Muscle layer of duodenum (tissue), 2 donors: ENCODE data around the gene LPP.

Source experiments
- H3K27ac ChIP-seq: one replicate; pipeline ENCODE4 v1.7.0; 2013; ENCODE audit warnings: mild to moderate bottlenecking, low read length
- H3K27me3 ChIP-seq: one replicate; pipeline ENCODE4 v1.7.0; 2013; ENCODE audit warnings: low read depth, mild to moderate bottlenecking, control low read depth, low read length
- H3K36me3 ChIP-seq, 2 donors: one replicate each; pipeline ENCODE4 v1.7.0; 2013; ENCODE audit warnings: low read length in 2 of 2, control low read depth in 1 of 2, mild to moderate bottlenecking in 1 of 2; ENCODE audit not compliant: insufficient read depth in 2 of 2, control insufficient read depth in 1 of 2
- H3K4me1 ChIP-seq, 2 donors: one replicate each; pipeline ENCODE4 v1.7.0; 2013; ENCODE audit warnings: low read length in 2 of 2, mild to moderate bottlenecking in 2 of 2, control low read depth in 1 of 2, moderate library complexity in 1 of 2; ENCODE audit not compliant: insufficient read depth in 2 of 2, control insufficient read depth in 1 of 2
- H3K4me3 ChIP-seq, 2 donors: one replicate each; pipeline ENCODE4 v1.7.0; 2013; ENCODE audit warnings: low read length in 2 of 2, low read depth in 1 of 2, mild to moderate bottlenecking in 1 of 2
- H3K9me3 ChIP-seq, 2 donors: one replicate each; pipeline ENCODE4 v1.7.0; 2013; ENCODE audit warnings: low read length in 2 of 2, control low read depth in 1 of 2, mild to moderate bottlenecking in 1 of 2; ENCODE audit not compliant: control insufficient read depth in 1 of 2
- donor health status: healthy.

The LPP gene

DNA sequence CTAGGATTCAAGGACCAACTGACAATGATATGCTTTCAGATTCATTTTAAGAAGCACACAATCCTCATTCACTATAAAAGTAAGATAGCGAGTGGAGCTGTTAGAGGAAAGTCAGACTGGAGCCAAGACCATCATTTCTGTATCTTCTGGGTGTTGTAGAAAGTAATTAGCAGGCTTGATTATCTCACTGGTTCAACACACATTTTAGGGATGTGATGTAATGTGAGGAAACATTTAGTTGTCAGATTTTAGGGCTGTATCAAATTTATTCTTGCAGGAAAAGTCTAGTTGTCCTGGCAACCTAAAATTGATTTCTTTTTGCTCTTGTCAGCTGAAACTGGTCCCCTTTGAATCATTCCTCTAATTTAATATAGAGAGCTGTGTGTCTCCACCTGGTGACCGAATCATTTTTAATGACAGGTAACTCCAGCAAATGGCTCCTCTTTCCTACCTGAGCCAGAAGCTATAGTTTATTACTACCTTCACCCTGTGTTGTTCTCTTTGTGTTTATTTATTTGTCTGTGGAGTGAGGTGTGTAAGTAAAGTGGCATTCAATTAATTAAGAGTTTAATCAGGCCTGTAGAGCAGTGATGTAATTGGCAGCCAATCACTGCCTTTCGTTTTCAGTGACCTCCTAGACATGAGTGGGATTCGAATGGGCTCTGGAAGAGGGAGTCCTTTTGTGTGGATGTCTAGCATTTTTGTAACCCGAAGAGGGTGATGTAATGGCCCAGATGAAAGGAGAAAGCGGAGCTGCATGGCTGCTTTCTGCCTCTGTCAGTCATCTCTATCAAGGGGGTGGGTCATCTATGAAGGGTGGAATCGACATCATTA lies 125.8 kb downstream of the LPP start:
- H3K4me3 ChIP-seq = no peak overlapping the region

DNA sequence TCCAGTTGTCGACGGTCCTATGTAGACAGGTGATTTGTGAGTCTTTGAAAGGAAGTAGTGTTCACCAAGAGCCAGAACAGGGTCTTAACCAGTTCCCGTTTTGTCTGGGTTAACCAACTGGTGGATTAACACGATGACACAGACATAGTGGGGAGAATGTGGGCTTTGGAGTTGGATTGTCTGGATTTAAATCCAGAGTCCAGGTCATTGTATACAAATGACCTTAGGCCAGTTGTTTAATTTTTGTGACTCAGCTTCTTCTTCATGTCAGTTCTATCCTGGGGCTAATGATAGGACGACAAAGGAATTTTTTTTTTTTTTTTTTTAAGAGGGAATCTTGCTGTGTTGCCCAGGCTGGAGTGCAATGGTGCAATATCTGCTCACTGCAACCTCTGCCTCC lies 126.7 kb downstream of the LPP start:
- Histone ChIP-seq H3K27me3 (no peaks in the 10 kb centered on the region), H3K9me3 (no peaks in the 10 kb centered on the region), H3K27ac (no peak overlapping the region), H3K36me3 (peaks cover under 1 to 9% of the 10 kb centered on the region in 2 donors), H3K4me3 (no peak overlapping the region), H3K4me1 (peaks cover 5 to 21% of the 10 kb centered on the region in 2 donors)

More for the DNA sequence above, 125.8 kb downstream of the LPP start:
- Histone ChIP-seq H3K9me3 (no peaks in the 10 kb centered on the region), H3K27ac (peak overlapping the region; percentile 3), H3K4me1 (peaks cover 5 to 21% of the 10 kb centered on the region in 2 donors), H3K36me3 (peaks cover 0 to 9% of the 10 kb centered on the region in 2 donors), H3K27me3 (no peaks in the 10 kb centered on the region)

- H3K27ac ChIP-seq = peak overlapping the region; percentile 59
- no peaks in the 10 kb centered on the region for H3K9me3 ChIP-seq
- H3K4me1 ChIP-seq = peaks cover 11 to 29% of the 10 kb centered on the region in 2 donors
- peaks cover 1 to 4% of the 10 kb centered on the region in 2 donors for H3K36me3 ChIP-seq
- no peak overlapping the region for H3K4me3 ChIP-seq
- H3K27me3 ChIP-seq = no peaks in the 10 kb centered on the region
Measured at GRCh38 chr3:188282871-188283270, 128.9 kb downstream of the LPP start.

DNA sequence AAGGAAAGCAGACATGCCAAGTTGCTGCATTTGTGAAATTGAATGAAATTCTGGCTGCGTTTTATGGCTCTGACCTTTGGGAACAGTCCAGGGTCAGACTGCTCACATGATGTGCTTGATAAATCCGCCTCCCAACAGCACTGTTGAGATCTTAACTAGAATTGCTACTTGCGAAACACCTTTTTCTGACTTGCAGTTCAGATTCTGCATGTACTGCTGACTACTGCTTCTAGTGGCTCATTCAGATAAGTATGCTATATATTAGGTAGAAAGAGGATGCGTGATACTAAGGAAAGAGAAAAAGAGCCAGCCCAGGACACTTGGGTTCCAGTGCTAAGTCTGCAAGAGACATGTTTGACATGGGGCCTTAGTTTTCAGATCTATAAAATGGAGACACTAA lies 129.4 kb downstream of the LPP start:
- no peak overlapping the region for H3K4me3 ChIP-seq
- peaks cover 12 to 34% of the 10 kb centered on the region in 2 donors for H3K4me1 ChIP-seq
- H3K27me3 ChIP-seq = no peaks in the 10 kb centered on the region
- H3K36me3 ChIP-seq = peaks cover 0 to 4% of the 10 kb centered on the region in 2 donors
- peak overlapping the region; percentile 59 for H3K27ac ChIP-seq
- H3K9me3 ChIP-seq = no peaks in the 10 kb centered on the region

DNA sequence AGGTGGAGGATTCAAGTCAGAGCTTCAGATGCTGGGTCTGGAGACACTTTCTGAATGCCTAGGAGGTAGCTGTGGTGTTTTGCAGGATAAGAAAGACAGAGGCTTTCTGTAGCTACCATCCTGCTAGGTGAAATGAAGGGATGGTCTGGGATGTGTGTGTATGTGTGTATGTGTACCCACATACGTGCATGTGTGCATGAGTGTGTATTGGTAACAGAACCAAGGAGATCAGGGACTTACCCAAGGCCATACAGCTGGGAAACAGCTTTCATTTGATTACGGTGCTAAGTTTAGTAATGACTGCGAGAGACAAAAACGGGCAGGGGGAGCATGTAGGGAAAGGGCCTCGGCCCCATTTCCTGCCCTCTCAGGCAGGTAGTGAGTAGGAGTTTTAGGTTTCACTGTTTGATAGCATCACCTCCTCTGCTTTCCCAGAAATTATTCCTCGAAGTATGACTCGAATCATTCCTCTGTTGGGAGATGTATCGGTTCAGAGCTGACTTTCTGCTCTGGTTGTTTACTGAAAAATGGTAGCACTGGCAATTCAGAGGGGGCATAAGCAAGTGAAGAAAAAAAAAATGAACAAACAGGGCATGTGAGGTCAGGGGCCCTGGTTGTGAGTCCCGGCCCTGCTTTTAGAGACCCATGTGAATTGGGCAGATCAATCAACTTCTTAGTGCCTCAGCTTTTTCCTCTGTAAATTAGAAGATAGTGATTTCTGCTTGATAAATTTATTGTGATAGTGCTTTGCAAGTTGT lies 130.7 kb downstream of the LPP start:
- H3K4me3 ChIP-seq = no peak overlapping the region
- peak overlapping the region; percentile 87 for H3K27ac ChIP-seq
- H3K4me1 ChIP-seq = peaks cover 12 to 29% of the 10 kb centered on the region in 2 donors

DNA sequence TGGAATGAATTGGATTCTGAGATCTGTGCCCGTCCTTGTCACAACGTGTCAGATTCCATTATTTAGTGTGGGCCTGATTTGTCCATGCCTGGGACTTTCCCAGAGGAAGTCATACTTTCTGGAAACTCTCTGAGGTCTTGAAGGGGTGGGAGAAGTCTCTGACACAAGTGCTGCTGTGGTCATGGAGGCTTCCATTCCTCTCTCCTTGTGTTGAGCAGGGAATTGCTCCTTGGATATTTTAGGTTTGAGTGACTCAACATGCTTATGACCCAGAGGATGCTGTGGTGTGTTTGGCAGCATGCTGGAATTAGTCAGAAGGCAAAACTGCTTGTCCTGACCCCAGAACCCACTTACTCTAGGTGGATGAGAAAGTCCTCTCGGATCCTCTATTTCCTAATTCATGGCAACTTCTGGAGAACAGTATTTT lies 132.1 kb downstream of the LPP start:
- Histone ChIP-seq H3K27ac (peak overlapping the region; percentile 87), H3K9me3 (no peaks in the 10 kb centered on the region), H3K4me1 (peaks cover 21 to 29% of the 10 kb centered on the region in 2 donors), H3K4me3 (no peak overlapping the region), H3K27me3 (no peaks in the 10 kb centered on the region), H3K36me3 (peaks cover 4 to 5% of the 10 kb centered on the region in 2 donors)

More for the DNA sequence above, 130.7 kb downstream of the LPP start:
- no peaks in the 10 kb centered on the region for H3K27me3 ChIP-seq
- peaks cover 0 to 4% of the 10 kb centered on the region in 2 donors for H3K36me3 ChIP-seq
- H3K9me3 ChIP-seq = no peaks in the 10 kb centered on the region

GRCh38 chr3:188287339-188287738 lies 133.4 kb downstream of the LPP start:
- peak overlapping the region; percentile 87 for H3K27ac ChIP-seq
- no peak overlapping the region for H3K4me3 ChIP-seq
- no peaks in the 10 kb centered on the region for H3K9me3 ChIP-seq
- H3K36me3 ChIP-seq = peaks cover 4 to 5% of the 10 kb centered on the region in 2 donors
- no peaks in the 10 kb centered on the region for H3K27me3 ChIP-seq
- H3K4me1 ChIP-seq = peaks cover 21 to 25% of the 10 kb centered on the region in 2 donors

DNA sequence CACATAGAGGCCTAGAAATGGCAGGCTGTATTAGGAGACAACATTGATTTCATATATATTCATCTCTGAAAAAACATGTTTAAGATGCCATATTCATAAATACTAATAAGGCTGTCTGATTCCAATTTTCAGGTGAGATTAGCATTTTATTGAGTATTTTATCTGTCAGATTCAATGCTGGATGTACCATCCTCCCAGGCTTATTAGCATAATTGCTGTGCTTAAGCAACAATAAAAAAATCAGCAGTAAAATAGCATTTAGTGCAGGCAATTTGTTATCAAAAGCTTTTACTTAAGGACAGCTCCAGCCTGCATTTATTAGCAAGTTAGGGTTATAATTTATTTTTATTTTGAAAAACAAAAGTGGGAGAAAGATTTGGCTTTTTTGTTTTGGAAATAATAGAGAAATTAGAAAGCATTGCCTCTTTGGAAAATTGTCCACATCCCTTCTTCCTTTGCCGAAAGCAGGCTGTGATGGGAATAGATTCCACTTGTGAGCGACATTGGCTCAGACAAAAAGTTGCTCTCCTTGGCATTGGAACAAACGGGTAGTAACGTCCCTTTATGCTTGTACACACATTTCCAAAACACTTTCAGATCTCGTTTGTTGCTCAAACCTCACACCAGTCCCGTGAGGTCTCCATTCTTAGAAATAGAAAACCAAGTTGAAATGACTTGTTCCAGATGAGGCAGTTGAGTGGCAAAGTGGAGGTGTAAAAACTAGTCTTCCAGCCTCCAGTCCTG lies 134.0 kb downstream of the LPP start:
- Histone ChIP-seq H3K4me1 (peaks cover 19 to 20% of the 10 kb centered on the region in 2 donors), H3K27ac (peak overlapping the region; percentile 87), H3K27me3 (no peaks in the 10 kb centered on the region), H3K4me3 (no peak overlapping the region), H3K36me3 (peaks cover 4 to 5% of the 10 kb centered on the region in 2 donors), H3K9me3 (no peaks in the 10 kb centered on the region)

DNA sequence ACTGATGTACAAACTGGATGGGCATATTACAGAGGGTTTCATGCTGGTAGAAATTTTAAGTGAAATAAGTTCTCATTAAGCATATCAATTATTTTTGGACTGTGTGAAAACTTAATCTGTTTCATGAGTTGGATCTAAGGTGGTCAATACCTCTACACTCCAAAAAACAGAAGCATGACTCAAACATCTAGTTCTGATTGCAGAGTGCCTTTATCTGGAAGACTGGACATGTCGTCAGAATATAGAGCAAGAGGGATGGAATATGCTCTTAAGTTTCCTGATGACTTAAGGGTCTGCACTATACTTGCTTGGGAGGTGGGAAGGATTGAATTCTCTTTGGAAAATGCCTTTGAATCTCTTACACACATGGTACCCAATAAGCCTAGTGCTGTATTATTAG lies 138.3 kb downstream of the LPP start:
- no peak overlapping the region for H3K27ac ChIP-seq
- H3K27me3 ChIP-seq = no peaks in the 10 kb centered on the region
- peaks cover 0 to 5% of the 10 kb centered on the region in 2 donors for H3K36me3 ChIP-seq

GRCh38 chr3:188292827-188293226 lies 138.9 kb downstream of the LPP start:
- Histone ChIP-seq H3K4me1 (peaks cover 7 to 42% of the 10 kb centered on the region in 2 donors), H3K9me3 (no peaks in the 10 kb centered on the region), H3K27me3 (no peaks in the 10 kb centered on the region), H3K36me3 (peaks cover 0 to 5% of the 10 kb centered on the region in 2 donors), H3K27ac (peak overlapping the region; percentile 10), H3K4me3 (no peak overlapping the region)

More for the DNA sequence above, 138.3 kb downstream of the LPP start:
- Histone ChIP-seq H3K4me3 (no peak overlapping the region), H3K4me1 (peaks cover 10 to 44% of the 10 kb centered on the region in 2 donors), H3K9me3 (no peaks in the 10 kb centered on the region)

DNA sequence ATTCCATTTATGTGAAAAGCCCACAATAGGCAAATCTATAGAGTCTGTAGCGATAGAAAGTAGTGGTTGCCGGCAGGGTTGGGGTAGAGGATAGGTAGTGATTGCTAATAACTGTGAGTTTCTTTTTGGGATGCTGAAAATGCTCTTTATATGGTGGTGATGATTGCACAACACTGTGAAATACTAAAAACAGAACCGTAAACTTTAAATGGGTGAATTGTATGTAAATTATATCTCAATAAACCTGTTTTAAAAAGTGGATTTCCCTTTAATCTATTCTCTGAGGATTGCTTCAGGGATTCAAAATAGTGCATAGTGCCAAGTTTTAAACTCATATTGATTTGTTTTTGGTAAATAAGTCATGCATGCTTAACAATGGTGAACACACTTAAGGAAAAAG lies 140.2 kb downstream of the LPP start:
- peaks cover 0 to 53% of the 10 kb centered on the region in 2 donors for H3K4me1 ChIP-seq
- H3K36me3 ChIP-seq = peaks cover 0 to 5% of the 10 kb centered on the region in 2 donors
- no peaks in the 10 kb centered on the region for H3K9me3 ChIP-seq
- no peaks in the 10 kb centered on the region for H3K27me3 ChIP-seq
- H3K27ac ChIP-seq = peak overlapping the region; percentile 93
- H3K4me3 ChIP-seq = no peak overlapping the region
